Astrocyte (in vitro differentiated cells and primary cell): ENCODE measurements around the gene HYAL2. TPM values are rescaled to one million over a fixed set of nuclear protein-coding genes. Genes with fewer than 3 reads are reported as not detected.

ENCODE experiments used
- DNase-seq: peaks from one replicate; pipeline ENCODE4 v3.0.0-alpha.2; 2010; ENCODE audit warnings: low read depth
- FAIRE-seq: peaks from 2 replicates; lab custom pipeline; 2011; peaks lifted over from hg19 to GRCh38; lab: Jason Lieb, UNC
- H2AFZ ChIP-seq: 2 replicates; pipeline ENCODE4 v1.6.0; 2012; ENCODE audit warnings: low read depth, low read length, inconsistent platforms
- H3K27ac ChIP-seq: 2 replicates; pipeline ENCODE4 v1.5.1; 2011; ENCODE audit warnings: low read depth, low read length, inconsistent platforms
- H3K27me3 ChIP-seq: 2 replicates; pipeline ENCODE4 v1.6.0; 2011; ENCODE audit warnings: low read length, inconsistent platforms; ENCODE audit not compliant: insufficient read depth
- H3K36me3 ChIP-seq: 2 replicates; pipeline ENCODE4 v1.5.1; 2011; ENCODE audit warnings: low read length, inconsistent platforms; ENCODE audit not compliant: insufficient read depth
- H3K4me1 ChIP-seq: 2 replicates; pipeline ENCODE4 v1.5.1; 2011; ENCODE audit warnings: low read length, inconsistent platforms; ENCODE audit not compliant: insufficient read depth
- H3K4me2 ChIP-seq: 2 replicates; pipeline ENCODE4 v1.6.0; 2012; ENCODE audit warnings: low read length, inconsistent platforms
- H3K4me3 ChIP-seq: 2 replicates; pipeline ENCODE4 v1.5.1; 2011; ENCODE audit warnings: low read depth, mild to moderate bottlenecking, low read length, inconsistent platforms; ENCODE audit not compliant: insufficient read depth
- H3K79me2 ChIP-seq: 2 replicates; pipeline ENCODE4 v1.6.0; 2012; ENCODE audit warnings: mild to moderate bottlenecking, low read length, inconsistent platforms; ENCODE audit not compliant: insufficient read depth
- H3K9ac ChIP-seq: 2 replicates; pipeline ENCODE4 v1.6.0; 2012; ENCODE audit warnings: mild to moderate bottlenecking, low read length, inconsistent platforms
- H3K9me3 ChIP-seq: 2 replicates; pipeline ENCODE4 v1.5.1; 2012; ENCODE audit warnings: low read depth, mild to moderate bottlenecking, low read length, inconsistent platforms; ENCODE audit not compliant: insufficient read depth
- H4K20me1 ChIP-seq: 2 replicates; pipeline ENCODE4 v1.6.0; 2012; ENCODE audit warnings: low read length, inconsistent platforms; ENCODE audit not compliant: insufficient read depth
- H3K27ac Mint-ChIP-seq: one replicate; pipeline ENCODE4 v1.8.0; 2021; ENCODE audit warnings: mild to moderate bottlenecking, mixed read lengths; ENCODE audit not compliant: unreplicated experiment
- H3K27me3 Mint-ChIP-seq: one replicate; pipeline ENCODE4 v1.8.0; 2021; ENCODE audit warnings: low read depth, mixed read lengths; ENCODE audit not compliant: unreplicated experiment
- H3K36me3 Mint-ChIP-seq: one replicate; pipeline ENCODE4 v1.8.0; 2021; ENCODE audit warnings: low read depth, mixed read lengths; ENCODE audit not compliant: unreplicated experiment
- H3K4me1 Mint-ChIP-seq: one replicate; pipeline ENCODE4 v1.8.0; 2021; ENCODE audit warnings: low read depth, mixed read lengths; ENCODE audit not compliant: unreplicated experiment
- H3K4me3 Mint-ChIP-seq: one replicate; pipeline ENCODE4 v1.8.0; 2021; ENCODE audit warnings: mild to moderate bottlenecking, moderate library complexity, mixed read lengths; ENCODE audit not compliant: unreplicated experiment
- H3K9me3 Mint-ChIP-seq: one replicate; pipeline ENCODE4 v1.8.0; 2021; ENCODE audit warnings: mild to moderate bottlenecking, mixed read lengths; ENCODE audit not compliant: unreplicated experiment
- CTCF ChIP-seq: IDR thresholded peaks from 2 replicates; pipeline ENCODE4 v1.5.1; 2011; ENCODE audit warnings: low read depth, mild to moderate bottlenecking, inconsistent platforms, low read length, moderate library complexity; ENCODE audit not compliant: insufficient read depth
- EZH2 ChIP-seq: IDR thresholded peaks from 2 replicates; pipeline ENCODE4 v1.6.1; 2012; ENCODE audit warnings: mild to moderate bottlenecking, low read length, inconsistent platforms; ENCODE audit not compliant: insufficient read depth
- total RNA-seq: library from RNA; stranded (reverse); gene quantifications from 2 replicates; pipeline ENCODE4 v1.2.1, GENCODE V29; 2021

The HYAL2 gene
- total RNA-seq, 1 donor from 2014 or later, result 42.9 TPM

GRCh38 chr3:50270422-50271224, 51.9 kb downstream of the HYAL2 start:
- Histone ChIP-seq H3K4me3 (no peak overlapping the region), H4K20me1 (peaks cover 3% of the 10 kb centered on the region), H3K9ac (peak overlapping the region; percentile 38), H3K79me2 (no peaks in the 10 kb centered on the region), H2AFZ (no peak overlapping the region), H3K36me3 (no peaks in the 10 kb centered on the region), H3K27ac (no peak overlapping the region), H3K27me3 (peaks cover 24% of the 10 kb centered on the region), H3K9me3 (no peaks in the 10 kb centered on the region), H3K4me2 (peak overlapping the region; percentile 3), H3K4me1 (peaks cover 28% of the 10 kb centered on the region)
- Mint-ChIP-seq H3K4me1 (peaks cover 28% of the 10 kb centered on the region), H3K27ac (peak overlapping the region; percentile 41), H3K27me3 (peaks cover 20% of the 10 kb centered on the region), H3K36me3 (peaks cover 8% of the 10 kb centered on the region), H3K9me3 (no peaks in the 10 kb centered on the region), H3K4me3 (peak overlapping the region; percentile 35)
- FAIRE-seq (no peak), DNase-seq (no peak)
- TF ChIP-seq CTCF (no peak), EZH2 (no peak)

DNA sequence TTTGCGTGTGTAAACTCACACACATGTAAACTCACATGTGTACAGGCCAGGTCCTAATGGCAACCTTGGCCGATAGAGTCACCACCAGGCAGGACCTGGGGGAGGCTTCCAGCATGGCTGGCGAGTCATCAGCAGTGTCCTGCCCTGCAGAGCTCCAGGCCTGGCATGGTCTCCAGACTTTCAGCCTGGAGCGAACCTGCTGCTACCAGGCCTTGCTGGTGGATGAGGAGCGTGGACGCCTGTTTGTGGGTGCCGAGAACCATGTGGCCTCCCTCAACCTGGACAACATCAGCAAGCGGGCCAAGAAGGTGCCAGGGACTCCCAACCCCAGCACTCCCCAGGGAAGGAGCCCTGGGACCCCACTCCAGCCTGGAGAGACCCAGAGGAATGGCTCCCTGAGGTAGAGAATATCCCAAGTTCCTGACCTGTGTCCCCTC, 52.5 kb downstream of the HYAL2 start:
- FAIRE-seq (no peak), DNase-seq (no peak)
- no peak overlapping the region for H3K27ac ChIP-seq
- peak overlapping the region; percentile 3 for H3K4me2 ChIP-seq
- TF ChIP-seq CTCF, result no peak
- no peak for TF ChIP-seq EZH2
- Mint-ChIP-seq H3K9me3 (no peaks in the 10 kb centered on the region), H3K4me1 (peaks cover 31% of the 10 kb centered on the region), H3K36me3 (peaks cover 8% of the 10 kb centered on the region), H3K27me3 (peaks cover 14% of the 10 kb centered on the region), H3K4me3 (no peak overlapping the region), H3K27ac (no peak overlapping the region)
- no peaks in the 10 kb centered on the region for H3K36me3 ChIP-seq
- no peaks in the 10 kb centered on the region for H3K79me2 ChIP-seq
- H3K27me3 ChIP-seq, result peaks cover 18% of the 10 kb centered on the region
- H3K4me3 ChIP-seq, result no peak overlapping the region
- H3K9me3 ChIP-seq, result no peaks in the 10 kb centered on the region
- H4K20me1 ChIP-seq, result peaks cover 3% of the 10 kb centered on the region
- H2AFZ ChIP-seq, result no peak overlapping the region
- peak overlapping the region; percentile 38 for H3K9ac ChIP-seq
- peaks cover 32% of the 10 kb centered on the region for H3K4me1 ChIP-seq

DNA sequence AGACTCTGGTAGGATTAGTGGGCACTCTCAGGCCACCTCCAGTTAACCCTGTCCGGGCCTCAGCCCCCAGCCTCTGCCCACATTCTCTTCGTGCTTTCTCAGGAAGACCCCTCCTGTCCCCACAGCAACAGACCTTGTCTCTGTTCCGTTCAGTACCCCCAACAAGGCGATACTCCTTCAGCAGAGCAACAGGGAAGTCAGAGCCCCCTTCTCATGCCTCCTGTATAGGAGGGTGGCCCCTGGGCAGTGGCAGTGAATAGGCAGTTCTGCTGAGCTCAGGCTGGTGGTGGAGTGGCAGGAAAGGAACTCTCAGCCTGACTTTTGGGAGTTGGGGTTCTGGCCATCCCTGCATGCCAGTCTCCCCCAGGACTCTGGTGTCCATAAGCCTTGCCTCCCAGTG, 53.1 kb downstream of the HYAL2 start:
- peaks cover 6% of the 10 kb centered on the region for H3K36me3 Mint-ChIP-seq
- peaks cover 32% of the 10 kb centered on the region for H3K4me1 Mint-ChIP-seq
- H3K27ac Mint-ChIP-seq, result peak overlapping the region; percentile 24
- Histone ChIP-seq H2AFZ (no peak overlapping the region), H3K4me3 (no peak overlapping the region), H3K79me2 (no peaks in the 10 kb centered on the region), H3K9me3 (no peaks in the 10 kb centered on the region), H4K20me1 (peaks cover 1% of the 10 kb centered on the region), H3K36me3 (no peaks in the 10 kb centered on the region), H3K4me2 (peak overlapping the region; percentile 26), H3K9ac (no peak overlapping the region), H3K27ac (no peak overlapping the region), H3K4me1 (peaks cover 36% of the 10 kb centered on the region), H3K27me3 (peaks cover 14% of the 10 kb centered on the region)
- H3K9me3 Mint-ChIP-seq, result no peaks in the 10 kb centered on the region
- DNase-seq (no peak), FAIRE-seq (no peak)
- no peak overlapping the region for H3K4me3 Mint-ChIP-seq
- TF ChIP-seq EZH2, result no peak
- no peak for TF ChIP-seq CTCF
- H3K27me3 Mint-ChIP-seq, result peaks cover 10% of the 10 kb centered on the region
